ENCODE data around the gene KIZ.

- TF ChIP-seq POLR2A (IDR thresholded peaks at IDR 0.05; ENCODE audit: low read length) (no peak), GATA1 (IDR thresholded peaks at IDR 0.05; ENCODE audit: low read depth, low read length) (no peak)
These were observed 8.4 kb upstream of the KIZ start for GRCh38 chr20:21117521-21117920.
